RWPE1 (cell line): ENCODE results near the gene LRMDA.

ENCODE experiments used
- CTCF ChIA-PET: fragments of 350-600 bp; sonication (Branson Sonifier 250); formaldehyde crosslinking; extraction: SDS; loops from one replicate; lab custom pipeline; 2021; lab: Yijun Ruan, JAX
- POLR2A ChIA-PET: fragments of 400-600 bp; formaldehyde crosslinking; extraction: SDS; loops from one replicate; lab custom pipeline; 2020; ENCODE audit warnings: antibody characterized with exemption; ENCODE audit not compliant: low non-redundant PET; lab: Yijun Ruan, JAX
- DNase-seq: peaks from one replicate; pipeline ENCODE4 v3.0.0; 2012; ENCODE audit warnings: low spot score
- H3K27ac ChIP-seq: fragments of 450-650 bp; 2 replicates; pipeline ENCODE4 v1.5.1; 2017
- CTCF ChIP-seq: fragments of 450-650 bp; conservative IDR thresholded peaks from 2 replicates; pipeline ENCODE4 v1.5.1; 2017; ENCODE audit warnings: low read depth, mild to moderate bottlenecking

The LRMDA gene

GRCh38 chr10:75502838-75503237 lies 71.4 kb downstream of the LRMDA start:
- TF ChIP-seq CTCF: no peak
- POLR2A ChIA-PET: no interaction called here
- DNase-seq: no peak
- CTCF ChIA-PET: no interaction called here
- no peak overlapping the region for H3K27ac ChIP-seq

- no peak overlapping the region for H3K27ac ChIP-seq
- no peak for TF ChIP-seq CTCF
- CTCF ChIA-PET: no interaction called here
- DNase-seq: no peak
- POLR2A ChIA-PET: no interaction called here
Measured at GRCh38 chr10:75505293-75505692, 73.9 kb downstream of the LRMDA start.

GRCh38 chr10:75505840-75506506 lies 74.5 kb downstream of the LRMDA start:
- no peak for DNase-seq
- H3K27ac ChIP-seq: no peak overlapping the region
- CTCF ChIA-PET: no interaction called here
- POLR2A ChIA-PET: no interaction called here
- no peak for TF ChIP-seq CTCF

- CTCF ChIA-PET: interaction anchor here (0.7 kb wide), 1 partner anchor 105 kb away, joined by 3 read pairs; the partner anchor contains the start of gene ZNF503
- TF ChIP-seq CTCF: no peak
- POLR2A ChIA-PET: no interaction called here
- DNase-seq: no peak
- peak overlapping the region; percentile 58 for H3K27ac ChIP-seq
Measured at GRCh38 chr10:75506930-75507329, 75.5 kb downstream of the LRMDA start.

- no peak for TF ChIP-seq CTCF
- ChIA-PET POLR2A (no interaction called here), CTCF (no interaction called here)
- H3K27ac ChIP-seq: peak overlapping the region; percentile 58
- DNase-seq: no peak
Measured at GRCh38 chr10:75507469-75507868, 76.0 kb downstream of the LRMDA start.

- CTCF ChIA-PET: interaction anchor here (0.6 to 0.8 kb wide), 4 partner anchors 12 to 742 kb away, joined by 3 to 5 read pairs (median 4); no protein-coding TSS in a partner anchor
- TF ChIP-seq CTCF: no peak
- no peak overlapping the region for H3K27ac ChIP-seq
- peak; percentile 56 for DNase-seq
- POLR2A ChIA-PET: no interaction called here
Measured at GRCh38 chr10:75508239-75508813, 76.9 kb downstream of the LRMDA start.
